MM.1S (cell line): ENCODE results near the gene DNAH8.

Experiments used
- EZH2 ChIP-seq: fragments of 300-600 bp; sonication (generic); optimal IDR thresholded peaks from 2 replicates; pipeline ENCODE3; 2017; ENCODE audit warnings: low read depth, mild to moderate bottlenecking, antibody characterized with exemption, low read length, mixed read lengths
- EZH2phosphoT487 ChIP-seq: fragments of 300-600 bp; sonication (generic); IDR thresholded peaks from 2 replicates; pipeline ENCODE4 v1.6.1; 2018; ENCODE audit warnings: antibody characterized with exemption, low read length
- TF ChIP-seq, protein P1 (sequence below): fragments of 300-600 bp; sonication (generic); IDR thresholded peaks from 2 replicates; pipeline ENCODE4 v1.5.1; 2016; ENCODE audit warnings: antibody characterized with exemption, low read length, mixed read lengths

DNA sequence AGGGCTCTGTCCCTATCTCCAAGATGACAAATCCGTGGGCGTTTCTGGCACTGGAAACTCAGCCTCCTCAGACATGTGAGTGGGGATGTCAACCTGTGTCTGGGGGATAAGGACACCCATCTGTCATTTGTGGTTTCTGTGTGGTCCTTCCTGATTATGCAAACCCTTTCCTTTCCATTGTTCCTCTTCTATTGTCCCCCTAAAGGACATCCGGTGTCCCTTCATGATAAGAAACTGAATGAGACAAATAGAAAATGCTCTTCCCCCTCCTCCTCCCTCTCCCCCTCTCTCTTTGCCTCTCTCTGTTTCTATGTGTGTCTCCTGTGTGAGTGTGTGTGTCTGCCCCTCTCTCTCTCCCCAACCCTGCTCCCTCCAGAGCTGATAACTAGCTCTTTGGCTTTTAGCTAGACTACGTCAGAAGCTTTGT lies 322.0 kb downstream of the DNAH8 start:
- TF ChIP-seq, protein P1, sequence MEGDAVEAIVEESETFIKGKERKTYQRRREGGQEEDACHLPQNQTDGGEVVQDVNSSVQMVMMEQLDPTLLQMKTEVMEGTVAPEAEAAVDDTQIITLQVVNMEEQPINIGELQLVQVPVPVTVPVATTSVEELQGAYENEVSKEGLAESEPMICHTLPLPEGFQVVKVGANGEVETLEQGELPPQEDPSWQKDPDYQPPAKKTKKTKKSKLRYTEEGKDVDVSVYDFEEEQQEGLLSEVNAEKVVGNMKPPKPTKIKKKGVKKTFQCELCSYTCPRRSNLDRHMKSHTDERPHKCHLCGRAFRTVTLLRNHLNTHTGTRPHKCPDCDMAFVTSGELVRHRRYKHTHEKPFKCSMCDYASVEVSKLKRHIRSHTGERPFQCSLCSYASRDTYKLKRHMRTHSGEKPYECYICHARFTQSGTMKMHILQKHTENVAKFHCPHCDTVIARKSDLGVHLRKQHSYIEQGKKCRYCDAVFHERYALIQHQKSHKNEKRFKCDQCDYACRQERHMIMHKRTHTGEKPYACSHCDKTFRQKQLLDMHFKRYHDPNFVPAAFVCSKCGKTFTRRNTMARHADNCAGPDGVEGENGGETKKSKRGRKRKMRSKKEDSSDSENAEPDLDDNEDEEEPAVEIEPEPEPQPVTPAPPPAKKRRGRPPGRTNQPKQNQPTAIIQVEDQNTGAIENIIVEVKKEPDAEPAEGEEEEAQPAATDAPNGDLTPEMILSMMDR: no peak
- TF ChIP-seq EZH2phosphoT487 (no peak), EZH2 (no peak)
